Measurements from ENCODE around the gene TRMO.

TRMO gene

DNA sequence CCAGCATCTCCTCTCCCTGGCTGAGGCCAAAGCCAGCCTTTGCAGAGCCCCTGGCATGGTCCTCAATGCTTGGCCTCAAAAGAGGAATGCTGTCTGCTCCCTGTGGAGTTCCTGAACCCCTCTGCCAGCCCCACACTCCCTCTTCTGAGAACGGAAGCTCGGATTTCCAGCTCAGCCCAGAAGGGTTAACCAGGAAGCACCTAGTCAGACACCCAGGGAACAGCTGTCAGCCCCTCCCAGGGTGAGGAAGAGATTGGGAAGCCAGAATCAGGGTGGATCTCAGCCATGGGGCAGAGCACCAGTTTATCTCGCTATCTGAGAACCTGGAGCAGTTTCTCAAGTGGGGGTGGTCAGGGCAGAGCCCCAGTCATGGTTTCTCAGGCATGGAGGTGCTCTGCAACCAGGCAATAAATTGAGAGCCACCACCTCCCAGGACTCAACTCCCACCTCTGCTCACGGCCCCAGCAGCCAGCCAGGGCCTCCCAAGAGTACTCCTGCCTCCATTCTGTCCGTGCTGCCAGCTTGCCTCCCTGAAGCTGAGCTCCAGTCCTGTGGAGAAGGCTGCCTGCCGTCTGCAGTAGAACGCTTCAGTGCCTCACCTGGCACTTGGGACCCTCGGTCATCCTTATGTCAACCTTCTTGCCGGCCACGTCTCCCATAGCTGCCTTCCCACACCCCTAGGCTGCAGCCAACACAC is 61.7 kb downstream of the TRMO start:
- DNase-seq (ENCODE audit: low read depth in 2 of 2): no peak

- DNase-seq (ENCODE audit: low read depth in 2 of 2): no peak
These were observed 63.0 kb downstream of the TRMO start for GRCh38 chr9:97859346-97859745.

GRCh38 chr9:97858826-97859225 is 63.5 kb downstream of the TRMO start:
- no peak for DNase-seq (ENCODE audit: low read depth in 2 of 2)

- DNase-seq (ENCODE audit: low read depth in 2 of 2): no peak
These were observed 63.9 kb downstream of the TRMO start for GRCh38 chr9:97858393-97858713.

DNA sequence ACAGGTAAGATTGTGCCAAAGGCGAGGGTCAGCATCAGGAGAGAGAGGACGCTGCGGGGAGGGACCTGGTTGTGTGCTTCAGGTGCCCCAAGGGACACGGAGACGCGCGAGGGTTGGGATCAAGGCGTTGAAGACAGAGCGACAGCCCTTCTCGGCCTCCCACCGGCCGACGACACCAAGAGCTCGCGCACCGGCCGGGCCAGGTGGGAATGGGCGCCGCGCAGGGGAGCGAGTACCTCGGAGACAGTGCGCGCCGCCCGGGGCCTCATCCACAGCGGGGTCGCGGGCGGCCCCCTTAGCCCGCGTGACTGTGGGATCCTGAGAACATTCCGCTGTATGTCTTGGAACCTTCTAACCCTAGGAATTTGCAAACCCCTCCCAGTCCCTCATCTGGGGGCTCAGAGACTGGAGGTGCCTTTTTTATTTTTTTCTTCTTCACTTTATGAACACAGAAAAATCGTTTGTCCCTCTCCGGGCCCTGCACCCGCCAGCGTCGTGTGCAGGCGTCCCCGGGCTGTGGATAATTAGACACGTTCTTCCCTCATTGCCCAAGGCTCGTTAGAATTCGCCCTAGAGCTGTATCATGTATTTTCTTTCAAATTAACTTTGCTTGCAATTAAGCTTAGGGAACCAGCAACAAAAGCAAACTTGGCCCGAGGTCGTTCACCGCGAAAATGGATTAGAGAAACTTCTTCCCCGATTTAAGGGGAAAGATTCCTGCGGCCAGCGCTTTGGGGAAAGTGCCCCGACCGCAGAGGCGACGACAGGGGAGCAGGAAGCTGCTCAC is 64.5 kb downstream of the TRMO start:
- DNase-seq (ENCODE audit: low read depth in 2 of 2): no peak

DNA sequence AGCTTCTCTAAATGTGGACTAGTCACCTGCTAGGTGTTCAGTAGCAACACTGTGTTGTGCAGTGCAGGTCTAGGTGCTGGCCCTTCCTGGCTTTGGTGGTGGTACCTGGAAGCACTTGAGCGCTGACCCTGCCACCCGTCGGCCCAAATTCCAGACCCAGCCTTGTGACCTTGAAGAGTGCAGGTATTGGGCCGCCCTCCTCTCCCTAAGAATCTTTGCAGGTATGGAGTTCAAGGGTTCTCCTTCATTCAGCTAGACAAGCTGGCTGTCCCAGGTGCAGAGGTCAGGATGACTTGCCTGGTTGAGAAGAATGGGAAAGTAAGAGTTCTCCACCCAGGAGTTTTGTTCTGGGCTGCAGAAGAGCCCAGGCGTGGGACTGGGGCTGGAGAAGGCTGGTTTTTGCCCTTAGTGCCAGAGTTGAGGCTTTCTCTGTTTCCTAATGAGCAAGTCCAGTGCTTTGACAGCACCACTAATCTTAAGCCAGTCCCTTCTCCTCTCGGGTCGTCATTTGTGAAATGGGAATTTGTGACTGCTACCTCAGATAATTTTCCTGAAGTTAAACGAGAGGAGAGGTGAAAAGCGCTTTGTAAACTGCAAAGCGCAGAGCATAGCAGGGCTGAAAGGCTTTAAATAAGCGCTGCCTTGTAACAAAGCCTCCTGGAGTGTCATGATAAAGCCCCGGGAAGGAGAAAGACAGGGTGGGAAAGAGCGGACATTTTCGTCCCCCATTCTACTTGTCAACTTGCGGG is 65.3 kb downstream of the TRMO start:
- no peak for DNase-seq (ENCODE audit: low read depth in 2 of 2)

DNA sequence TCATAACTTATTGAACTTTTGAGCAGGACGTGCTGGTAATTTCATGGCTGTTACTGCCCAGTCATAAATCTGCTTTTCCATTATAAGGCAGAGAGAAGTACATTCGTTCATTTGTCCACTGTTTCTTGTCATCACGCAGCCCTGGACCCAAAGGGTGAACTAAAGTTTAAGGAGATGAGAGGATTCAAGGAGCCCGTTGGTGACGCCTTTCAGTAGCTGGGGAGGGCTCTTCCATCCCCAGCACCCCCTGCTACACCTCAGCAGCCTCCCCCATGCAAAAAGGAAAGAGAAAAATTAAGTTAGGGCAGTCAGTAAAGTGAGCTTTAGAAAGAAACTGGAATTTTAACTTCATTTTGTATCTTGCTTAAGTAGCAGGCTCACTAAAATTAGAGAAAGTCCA is 66.4 kb downstream of the TRMO start:
- no peak for DNase-seq (ENCODE audit: low read depth in 2 of 2)

DNA sequence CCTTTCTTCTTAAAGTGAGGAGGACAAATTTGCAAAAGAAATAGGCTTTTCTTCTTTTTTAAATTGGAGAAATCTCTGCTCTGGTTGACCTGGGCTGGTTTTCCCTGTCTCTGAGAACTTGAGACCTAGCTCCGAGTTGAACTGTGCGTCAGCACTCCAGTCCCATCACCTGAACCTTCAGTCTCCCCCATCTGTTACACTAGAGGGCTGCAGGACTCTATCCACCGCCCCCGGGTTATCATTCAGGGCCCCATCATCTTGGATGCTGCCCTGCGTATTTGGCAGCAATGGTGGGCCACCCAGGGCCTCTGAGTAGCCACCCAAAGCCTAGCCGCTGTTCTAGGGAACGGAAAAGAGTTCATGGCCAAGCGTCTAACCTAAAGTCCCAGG is 66.8 kb downstream of the TRMO start:
- no peak for DNase-seq (ENCODE audit: low read depth in 2 of 2)

- DNase-seq (ENCODE audit: low read depth in 2 of 2): no peak
These were observed 67.4 kb downstream of the TRMO start for GRCh38 chr9:97854696-97855485.
